Sigmoid colon (tissue), 7 donors: ENCODE data around the gene HOXA13. TPM values are rescaled to one million over a fixed set of nuclear protein-coding genes. Genes with fewer than 3 reads are reported as not detected.

Experiments
- DNase-seq: peaks from one replicate; pipeline ENCODE4 v3.0.0-alpha.2; 2019
- H3K27ac ChIP-seq, 4 donors: fragments of 200-600 bp; sonication (generic); one replicate each; pipeline ENCODE4 v1.5.1; 2016 to 2019; ENCODE audit warnings: mild to moderate bottlenecking in 1 of 4
- H3K27me3 ChIP-seq, 3 donors: fragments of 200-600 bp; sonication (generic); one replicate each; pipeline ENCODE4 v1.5.1; 2019; ENCODE audit warnings: mild to moderate bottlenecking in 1 of 3
- H3K36me3 ChIP-seq, 4 donors: fragments of 200-600 bp; sonication (generic); one replicate each; pipeline ENCODE4 v1.5.1; 2016 to 2019
- H3K4me1 ChIP-seq, 4 donors: fragments of 200-600 bp; sonication (generic); one replicate each; pipeline ENCODE4 v1.5.1; 2017 to 2019
- H3K4me3 ChIP-seq, 4 donors: fragments of 200-600 bp; sonication (generic); one replicate each; pipeline ENCODE4 v1.5.1; 2017 to 2019; ENCODE audit warnings: mild to moderate bottlenecking in 2 of 4, moderate library complexity in 1 of 4
- H3K9me3 ChIP-seq, 4 donors: fragments of 200-600 bp in 3 of 4; sonication (generic) in 3 of 4; one replicate each; pipeline versions ENCODE4 v1.5.1 to v1.6.1; 2013 to 2019
- EP300 ChIP-seq, 4 donors: sonication (generic); formaldehyde crosslinking; IDR thresholded peaks; one replicate each; pipeline ENCODE4 v1.6.1; 2017; ENCODE audit warnings: antibody characterized with exemption in 4 of 4
- POLR2A ChIP-seq, 2 donors: fragments of 450-650 bp; IDR thresholded peaks; one replicate each; pipeline ENCODE4 v1.6.1; 2016; ENCODE audit warnings: antibody characterized with exemption in 2 of 2, mild to moderate bottlenecking in 2 of 2, moderate library complexity in 2 of 2
- POLR2AphosphoS5 ChIP-seq, 4 donors: sonication (generic); formaldehyde crosslinking; IDR thresholded peaks; one replicate each; pipeline ENCODE4 v1.6.1; 2017; ENCODE audit warnings: antibody characterized with exemption in 4 of 4
- WGBS, 2 donors: extraction: QIAGEN DNeasy Blood & Tissue Kit; methylation state at CpG; one replicate each; pipeline ENCODE4 v1.1.7; 2013; 5-methylcytosine and 5-hydroxymethylcytosine counted together
- intact Hi-C: fragments of 100-400 bp; cut with DNase I; formaldehyde crosslinking; loops from one replicate; pipeline ENCODE4 v1.15.1; 2023
- polyA plus RNA-seq, 3 donors: library from polyadenylated mRNA; stranded (reverse); fragments of 200-250 nt; gene quantifications; one replicate each; pipeline ENCODE4 v1.2.3, GENCODE V29; 2013
- total RNA-seq, 4 donors: library from RNA; depleted of rRNA; stranded (reverse); fragments of >200 nt; gene quantifications; one replicate each; pipeline ENCODE4 v1.1.0, GENCODE V29; 2016
- TF ChIP-seq, protein P1 (sequence below), 4 experiments: fragments of 450-650 bp in 3 of 4; fragments of 200-600 bp in 1 of 4; IDR thresholded peaks; one replicate each; pipeline ENCODE4 v1.5.1; 2016 to 2019; ENCODE audit warnings: antibody characterized with exemption in 4 of 4, mild to moderate bottlenecking in 3 of 4, moderate library complexity in 2 of 4
- donor health status: healthy with polysubstance abuse.
- donor health status: Bipolar disorder and iron deficiency.
- donor health status: healthy.

The HOXA13 gene
- total and polyA plus RNA-seq, 7 donors, result 9.4 to 35.3 (median 20.8) TPM

DNA sequence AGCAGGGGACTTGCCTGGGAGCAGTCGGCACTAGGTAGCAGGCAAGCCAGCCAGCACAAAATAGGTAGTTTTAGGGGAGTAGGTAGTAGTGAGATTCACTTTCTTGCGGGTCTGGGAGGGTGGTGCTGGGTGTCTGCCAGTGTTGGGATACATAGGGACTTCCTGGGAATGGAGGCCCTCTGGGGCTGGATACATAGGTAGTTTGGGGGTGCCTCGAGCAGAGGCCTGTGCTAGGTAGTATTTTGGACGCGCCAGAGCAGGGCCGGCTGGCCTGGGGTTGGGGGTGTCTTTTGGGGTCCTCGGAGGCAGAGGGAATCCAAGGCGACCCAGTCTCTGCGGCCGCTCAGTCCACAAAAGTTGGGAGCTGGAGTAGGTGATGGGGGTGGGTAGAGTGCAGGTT, 45.5 kb downstream of the HOXA13 start:
- intact Hi-C loops, result loop anchor here (5.0 kb wide), 1 partner anchor 1297 kb away; no protein-coding TSS in a partner anchor
- peaks cover 0 to 56% (median 39%) of the 10 kb centered on the region in 4 donors for H3K4me1 ChIP-seq
- peak overlapping the region in 3 of 4 donors; percentile 83 to 96 (median 91) for H3K27ac ChIP-seq
- DNase-seq, result peak; percentile 61
- WGBS, 2 donors, result 21 to 62% methylated on average over 10 of the region's 10 CpGs
- no peaks in the 10 kb centered on the region for H3K36me3 ChIP-seq
- H3K27me3 ChIP-seq, result no peaks in the 10 kb centered on the region
- no peak for TF ChIP-seq EP300 (IDR thresholded peaks at IDR 0.05)
- TF ChIP-seq POLR2A (IDR thresholded peaks at IDR 0.05), result no peak
- TF ChIP-seq, protein P1, sequence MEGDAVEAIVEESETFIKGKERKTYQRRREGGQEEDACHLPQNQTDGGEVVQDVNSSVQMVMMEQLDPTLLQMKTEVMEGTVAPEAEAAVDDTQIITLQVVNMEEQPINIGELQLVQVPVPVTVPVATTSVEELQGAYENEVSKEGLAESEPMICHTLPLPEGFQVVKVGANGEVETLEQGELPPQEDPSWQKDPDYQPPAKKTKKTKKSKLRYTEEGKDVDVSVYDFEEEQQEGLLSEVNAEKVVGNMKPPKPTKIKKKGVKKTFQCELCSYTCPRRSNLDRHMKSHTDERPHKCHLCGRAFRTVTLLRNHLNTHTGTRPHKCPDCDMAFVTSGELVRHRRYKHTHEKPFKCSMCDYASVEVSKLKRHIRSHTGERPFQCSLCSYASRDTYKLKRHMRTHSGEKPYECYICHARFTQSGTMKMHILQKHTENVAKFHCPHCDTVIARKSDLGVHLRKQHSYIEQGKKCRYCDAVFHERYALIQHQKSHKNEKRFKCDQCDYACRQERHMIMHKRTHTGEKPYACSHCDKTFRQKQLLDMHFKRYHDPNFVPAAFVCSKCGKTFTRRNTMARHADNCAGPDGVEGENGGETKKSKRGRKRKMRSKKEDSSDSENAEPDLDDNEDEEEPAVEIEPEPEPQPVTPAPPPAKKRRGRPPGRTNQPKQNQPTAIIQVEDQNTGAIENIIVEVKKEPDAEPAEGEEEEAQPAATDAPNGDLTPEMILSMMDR (IDR thresholded peaks at IDR 0.05), result no peak
- no peak for TF ChIP-seq POLR2AphosphoS5 (IDR thresholded peaks at IDR 0.05)
- no peaks in the 10 kb centered on the region for H3K9me3 ChIP-seq
- peak overlapping the region in 2 of 4 donors; percentile 63 to 76 for H3K4me3 ChIP-seq

DNA sequence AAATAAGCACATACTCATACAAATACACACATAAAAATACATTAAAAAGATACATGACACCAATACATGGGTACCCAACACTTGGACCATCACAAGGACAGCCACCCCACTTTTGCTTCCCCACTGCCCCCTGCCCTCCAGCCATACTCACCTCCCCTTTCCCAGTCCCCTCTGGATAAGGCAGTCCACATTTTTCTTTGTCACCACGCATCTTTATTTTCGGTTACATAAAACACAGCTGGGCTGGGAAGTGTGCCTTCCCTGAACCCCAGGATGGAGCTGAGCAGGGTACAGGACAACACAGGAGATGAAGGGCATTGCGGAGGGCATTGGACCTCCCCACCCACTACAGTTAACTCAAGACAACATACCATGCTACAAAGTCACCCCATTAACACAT, 46.4 kb downstream of the HOXA13 start:
- H3K27me3 ChIP-seq, result no peaks in the 10 kb centered on the region
- H3K27ac ChIP-seq, result peak overlapping the region in 3 of 4 donors; percentile 91 to 96 (median 95)
- intact Hi-C loops, result loop anchor here (5.0 kb wide), 1 partner anchor 1296 kb away; no protein-coding TSS in a partner anchor
- no peaks in the 10 kb centered on the region for H3K9me3 ChIP-seq
- TF ChIP-seq, protein P1 (IDR thresholded peaks at IDR 0.05), result no peak
- no peak for TF ChIP-seq POLR2A (IDR thresholded peaks at IDR 0.05)
- no peak for TF ChIP-seq EP300 (IDR thresholded peaks at IDR 0.05)
- TF ChIP-seq POLR2AphosphoS5 (IDR thresholded peaks at IDR 0.05), result no peak
- no peaks in the 10 kb centered on the region for H3K36me3 ChIP-seq
- DNase-seq, result no peak
- no peak overlapping the region for H3K4me3 ChIP-seq
- WGBS, 2 donors, result 41 to 77% methylated on average over 3 of the region's 3 CpGs
- peaks cover 0 to 65% (median 47%) of the 10 kb centered on the region in 4 donors for H3K4me1 ChIP-seq

DNA sequence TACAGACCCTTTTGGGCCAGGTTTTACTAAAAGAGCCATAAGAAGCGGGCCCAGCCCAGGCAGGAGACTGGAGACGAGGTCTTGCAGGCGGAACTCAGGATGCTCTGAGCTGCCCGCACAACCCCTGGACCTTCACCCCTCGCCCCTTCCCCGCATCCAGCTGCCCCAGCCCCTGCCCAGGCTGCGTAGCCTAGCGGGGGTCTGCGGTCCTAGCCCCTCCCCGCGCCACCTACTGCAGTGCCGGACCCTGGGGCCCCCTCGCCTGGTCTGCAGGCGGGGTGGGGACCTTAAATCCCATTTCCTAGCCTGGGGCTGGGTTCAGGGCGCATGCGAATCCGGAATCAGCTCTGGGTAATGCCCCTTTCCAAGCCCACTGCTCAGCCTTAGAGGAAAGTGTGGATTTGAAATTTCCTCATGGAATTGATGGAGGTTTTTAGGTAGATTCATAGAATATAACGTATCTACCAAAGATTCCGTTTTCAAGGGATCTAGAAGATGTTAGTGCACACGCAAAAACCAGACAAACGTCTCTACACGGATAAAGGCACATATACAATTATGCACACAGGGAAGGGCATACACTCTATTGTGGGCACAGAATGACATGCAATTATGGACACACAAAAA, 47.0 kb downstream of the HOXA13 start:
- H3K4me3 ChIP-seq, result peak overlapping the region; percentile 64 to 73 (median 68)
- intact Hi-C loops, result loop anchor here (5.0 kb wide), 1 partner anchor 1296 kb away; no protein-coding TSS in a partner anchor
- no peaks in the 10 kb centered on the region for H3K9me3 ChIP-seq
- peaks cover 0 to 71% (median 53%) of the 10 kb centered on the region in 4 donors for H3K4me1 ChIP-seq
- no peak for DNase-seq
- H3K27me3 ChIP-seq, result no peaks in the 10 kb centered on the region
- peak overlapping the region in 3 of 4 donors; percentile 91 to 96 (median 95) for H3K27ac ChIP-seq
- TF ChIP-seq EP300 (IDR thresholded peaks at IDR 0.05), result no peak
- TF ChIP-seq, protein P1 (IDR thresholded peaks at IDR 0.05), result no peak
- no peak for TF ChIP-seq POLR2AphosphoS5 (IDR thresholded peaks at IDR 0.05)
- no peak for TF ChIP-seq POLR2A (IDR thresholded peaks at IDR 0.05)
- WGBS, 2 donors, result 6 to 29% methylated on average over 22 of the region's 22 CpGs
- H3K36me3 ChIP-seq, result no peaks in the 10 kb centered on the region

DNA sequence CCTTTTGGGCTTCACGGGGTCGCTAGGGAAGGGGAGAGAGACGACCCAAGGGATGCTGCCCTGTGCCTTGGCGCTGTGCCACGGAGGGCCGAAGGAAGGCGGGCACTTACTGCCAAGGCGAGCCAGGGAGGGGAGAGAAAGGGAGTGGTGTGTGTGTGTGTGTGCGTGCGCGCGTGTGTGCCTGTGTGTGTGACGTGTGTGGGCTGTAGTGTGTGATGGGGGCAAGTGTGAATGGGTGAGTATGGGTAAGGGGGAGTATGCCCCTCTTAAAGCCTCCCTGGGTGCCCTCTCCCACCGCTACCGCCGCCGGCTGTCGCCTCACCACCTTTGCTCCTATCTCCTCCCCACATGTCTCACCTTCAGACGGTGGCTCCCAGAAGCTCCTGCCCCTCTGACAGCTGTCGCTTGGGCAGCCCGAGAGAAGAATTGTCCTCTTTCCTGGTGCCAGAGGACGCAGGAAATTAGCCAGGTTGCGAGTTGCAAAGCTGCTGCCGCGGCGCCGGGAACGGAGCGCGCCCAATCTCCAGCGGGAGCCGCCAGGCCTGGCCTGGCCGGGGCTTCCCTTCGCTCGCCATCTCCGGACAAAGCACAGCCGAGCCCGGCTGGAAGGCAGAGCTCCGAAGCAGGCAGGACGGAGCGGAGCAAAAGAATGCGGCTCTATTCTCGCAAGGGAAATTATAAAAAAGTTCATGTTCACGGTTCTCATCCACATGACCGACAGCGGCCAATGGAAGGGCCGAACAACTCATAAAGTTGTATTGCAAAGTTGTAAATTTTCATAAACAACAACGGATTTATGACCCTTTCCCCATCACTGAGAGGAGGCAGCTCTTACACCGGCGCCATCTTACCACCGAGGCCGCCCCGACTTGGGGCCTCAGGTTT, 47.7 kb downstream of the HOXA13 start, which contains the start of gene HOXA3:
Gene HOXA3, minus strand, starts transcription at position 653 of the 885 bp plus-strand sequence. CDS start 41,943 bp downstream, outside the sequence.
- H3K36me3 ChIP-seq, result no peaks in the 10 kb centered on the region
- intact Hi-C loops, result loop anchor here (2.0 to 5.0 kb wide), 2 partner anchors 13 to 1295 kb away; partner anchors contain the start of gene HOXA9
- peak within 1 kb of the TSS; percentile 64 to 73 (median 68) for H3K4me3 ChIP-seq
- H3K27me3 ChIP-seq, result no peaks in the 10 kb centered on the region
- TF ChIP-seq, protein P1 (IDR thresholded peaks at IDR 0.05), result no peak
- peak; percentile 85 to 88 for TF ChIP-seq POLR2A (IDR thresholded peaks at IDR 0.05)
- no peak for TF ChIP-seq EP300 (IDR thresholded peaks at IDR 0.05)
- TF ChIP-seq POLR2AphosphoS5 (IDR thresholded peaks at IDR 0.05), result peak; percentile 87 to 97 (median 94)
- peak; percentile 93 for DNase-seq
- 1 to 2% methylated on average over 53 of the region's 53 CpGs for WGBS, 2 donors
- H3K27ac ChIP-seq, result peak within 1 kb of the TSS in 3 of 4 donors; percentile 91 to 96 (median 95)
- peaks cover 0 to 76% (median 57%) of the 10 kb centered on the region in 4 donors for H3K4me1 ChIP-seq
- no peaks in the 10 kb centered on the region for H3K9me3 ChIP-seq
